K562 (cell line): ENCODE data around the gene E2F1. TPM values are rescaled to one million over a fixed set of nuclear protein-coding genes. Genes with fewer than 3 reads are reported as not detected.

ENCODE experiments used
- ARID3A ChIP-seq: IDR thresholded peaks from 2 replicates; pipeline ENCODE4 v1.6.1; 2012; ENCODE audit warnings: low read depth, low read length, improper control_type of control experiment, borderline replicate concordance
- ATF6 ChIP-seq: sonication (generic); formaldehyde crosslinking; IDR thresholded peaks from 2 replicates; pipeline ENCODE4 v1.4.0; 2020; ENCODE audit warnings: mild to moderate bottlenecking, missing genetic modification reagents
- PHF20 ChIP-seq: fragments of 450-650 bp; IDR thresholded peaks from 2 replicates; pipeline ENCODE4 v1.6.1; 2018; ENCODE audit not compliant: partially characterized antibody
- RBM34 ChIP-seq: fragments of 200-400 bp; formaldehyde crosslinking; IDR thresholded peaks from 2 replicates; pipeline ENCODE4 v1.6.1; 2018; ENCODE audit warnings: low read length, borderline replicate concordance; ENCODE audit not compliant: insufficient read depth
- SMC3 ChIP-seq: conservative IDR thresholded peaks from 2 replicates; pipeline ENCODE4 v1.6.1; 2011; ENCODE audit warnings: low read depth, low read length, improper control_type of control experiment; ENCODE audit not compliant: insufficient read depth
- TCF7 ChIP-seq: sonication (generic); IDR thresholded peaks from 2 replicates; pipeline ENCODE4 v1.6.1; 2016; ENCODE audit warnings: antibody characterized with exemption, borderline replicate concordance
- ZNF766 ChIP-seq: fragments of 200-800 bp; sonication (Bioruptor generic); conservative IDR thresholded peaks from 2 replicates; pipeline ENCODE4 v1.6.1; 2016; ENCODE audit warnings: missing genetic modification characterization, missing compliant biosample characterization
- ZNF77 ChIP-seq: fragments of 250-450 bp; sonication (Bioruptor Pico); IDR thresholded peaks from 2 replicates; pipeline ENCODE4 v1.5.0; 2020
- polyA plus RNA-seq, 8 experiments: library from polyadenylated mRNA; depleted of rRNA in 4 of 8; stranded (reverse) in 5 of 8; unstranded in 3 of 8; fragments of >200 nt; fragmentation: Nextera tagmentation in 2 of 8; fragmentation: Illumina TruSeq in 1 of 8; extraction: Ambion mirVana in 2 of 8; extraction: Trizol in 1 of 8; gene quantifications; 2 replicates each; pipeline versions ENCODE4 v1.2.1 to v1.2.3, GENCODE V29; 2011 to 2014; ENCODE audit warnings: inconsistent platforms in 1 of 8, missing spikeins in 1 of 8
- total RNA-seq, 7 experiments: library from RNA; depleted of rRNA in 6 of 7; stranded (reverse); fragments of >200 nt in 6 of 7; fragmentation: Illumina TruSeq in 2 of 7; extraction: Trizol in 2 of 7; gene quantifications; 2 replicates each; pipeline versions ENCODE4 v1.2.1 to v1.2.3, GENCODE V29; 2011 to 2021; ENCODE audit warnings: low replicate concordance in 1 of 7
- TF ChIP-seq, protein P1 (sequence below): fragments of 450-650 bp; IDR thresholded peaks from 2 replicates; pipeline ENCODE4 v1.6.1; 2014; ENCODE audit warnings: low read depth, mild to moderate bottlenecking, moderate library complexity, borderline replicate concordance
- TF ChIP-seq, protein P2 (sequence below): fragments of 250-450 bp; sonication (Bioruptor Pico); IDR thresholded peaks from 2 replicates; pipeline ENCODE4 v1.4.0; 2020; ENCODE audit warnings: mild to moderate bottlenecking, moderate library complexity
- TF ChIP-seq, protein P3 (sequence below): fragments of 450-650 bp; IDR thresholded peaks from 2 replicates; pipeline ENCODE4 v1.7.0; 2016; ENCODE audit warnings: borderline replicate concordance
- TF ChIP-seq, protein P4 (sequence below): fragments of 450-650 bp; IDR thresholded peaks from 2 replicates; pipeline ENCODE4 v1.7.1; 2018; ENCODE audit warnings: mild to moderate bottlenecking, low read depth; ENCODE audit not compliant: partially characterized antibody

E2F1 gene
- total and polyA plus RNA-seq, 9 of the 15 experiments (the other 6 are each of a cell fraction or from before 2014, with no cell fraction given), result 0.14 to 30.6 (median 13.1) TPM

DNA sequence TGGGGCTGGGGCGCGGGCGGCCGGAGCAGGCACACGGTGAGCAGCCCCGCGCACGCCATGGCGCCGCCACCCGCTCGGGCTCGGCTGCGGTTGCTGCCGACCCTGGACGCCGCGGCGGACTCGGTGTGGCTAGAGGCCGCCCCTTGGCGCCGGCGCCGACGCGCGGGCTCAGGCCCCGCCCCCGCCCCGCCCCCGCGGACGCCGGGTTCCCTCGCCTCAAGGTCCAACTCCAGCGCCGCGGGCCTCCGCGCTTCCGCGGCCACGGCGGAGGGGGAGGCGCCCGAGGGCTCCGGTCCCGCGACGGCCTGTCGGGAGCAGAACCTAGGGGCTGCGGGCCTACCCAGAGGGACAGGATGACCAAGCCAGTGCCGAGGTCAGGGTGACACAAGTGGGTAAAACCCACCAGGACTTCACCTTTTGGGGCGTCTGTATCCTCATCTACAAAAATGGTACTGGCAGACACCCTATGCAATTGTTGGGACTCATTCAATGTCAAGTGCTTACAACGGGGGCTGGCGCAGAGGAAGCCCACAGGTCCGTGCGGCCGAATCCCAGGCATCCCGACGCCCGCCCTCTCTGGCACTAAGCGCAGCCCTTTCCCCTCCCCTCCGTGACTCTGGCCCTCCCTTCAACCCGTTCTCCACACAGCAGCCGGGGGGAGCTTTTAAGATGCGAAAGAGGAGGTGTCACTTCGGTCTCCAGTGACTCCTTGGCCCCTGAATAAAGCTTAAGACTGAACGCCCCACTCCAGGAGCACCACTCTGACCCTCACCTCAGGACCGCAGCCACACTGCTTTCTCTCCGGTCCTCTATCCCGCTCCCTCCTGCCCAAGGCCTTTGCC is 11.7 kb downstream of the E2F1 start, which contains the start of gene NECAB3 (continued):
- TF ChIP-seq, protein P1, sequence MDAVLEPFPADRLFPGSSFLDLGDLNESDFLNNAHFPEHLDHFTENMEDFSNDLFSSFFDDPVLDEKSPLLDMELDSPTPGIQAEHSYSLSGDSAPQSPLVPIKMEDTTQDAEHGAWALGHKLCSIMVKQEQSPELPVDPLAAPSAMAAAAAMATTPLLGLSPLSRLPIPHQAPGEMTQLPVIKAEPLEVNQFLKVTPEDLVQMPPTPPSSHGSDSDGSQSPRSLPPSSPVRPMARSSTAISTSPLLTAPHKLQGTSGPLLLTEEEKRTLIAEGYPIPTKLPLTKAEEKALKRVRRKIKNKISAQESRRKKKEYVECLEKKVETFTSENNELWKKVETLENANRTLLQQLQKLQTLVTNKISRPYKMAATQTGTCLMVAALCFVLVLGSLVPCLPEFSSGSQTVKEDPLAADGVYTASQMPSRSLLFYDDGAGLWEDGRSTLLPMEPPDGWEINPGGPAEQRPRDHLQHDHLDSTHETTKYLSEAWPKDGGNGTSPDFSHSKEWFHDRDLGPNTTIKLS, result no peak
- TF ChIP-seq RBM34 (no peak), PHF20 (no peak), TCF7 (no peak), ARID3A (no peak), ATF6 (CRISPR knock-in tag) (no peak), ZNF77 (no peak), ZNF766 (no peak), SMC3 (no peak)
- TF ChIP-seq, protein P2, sequence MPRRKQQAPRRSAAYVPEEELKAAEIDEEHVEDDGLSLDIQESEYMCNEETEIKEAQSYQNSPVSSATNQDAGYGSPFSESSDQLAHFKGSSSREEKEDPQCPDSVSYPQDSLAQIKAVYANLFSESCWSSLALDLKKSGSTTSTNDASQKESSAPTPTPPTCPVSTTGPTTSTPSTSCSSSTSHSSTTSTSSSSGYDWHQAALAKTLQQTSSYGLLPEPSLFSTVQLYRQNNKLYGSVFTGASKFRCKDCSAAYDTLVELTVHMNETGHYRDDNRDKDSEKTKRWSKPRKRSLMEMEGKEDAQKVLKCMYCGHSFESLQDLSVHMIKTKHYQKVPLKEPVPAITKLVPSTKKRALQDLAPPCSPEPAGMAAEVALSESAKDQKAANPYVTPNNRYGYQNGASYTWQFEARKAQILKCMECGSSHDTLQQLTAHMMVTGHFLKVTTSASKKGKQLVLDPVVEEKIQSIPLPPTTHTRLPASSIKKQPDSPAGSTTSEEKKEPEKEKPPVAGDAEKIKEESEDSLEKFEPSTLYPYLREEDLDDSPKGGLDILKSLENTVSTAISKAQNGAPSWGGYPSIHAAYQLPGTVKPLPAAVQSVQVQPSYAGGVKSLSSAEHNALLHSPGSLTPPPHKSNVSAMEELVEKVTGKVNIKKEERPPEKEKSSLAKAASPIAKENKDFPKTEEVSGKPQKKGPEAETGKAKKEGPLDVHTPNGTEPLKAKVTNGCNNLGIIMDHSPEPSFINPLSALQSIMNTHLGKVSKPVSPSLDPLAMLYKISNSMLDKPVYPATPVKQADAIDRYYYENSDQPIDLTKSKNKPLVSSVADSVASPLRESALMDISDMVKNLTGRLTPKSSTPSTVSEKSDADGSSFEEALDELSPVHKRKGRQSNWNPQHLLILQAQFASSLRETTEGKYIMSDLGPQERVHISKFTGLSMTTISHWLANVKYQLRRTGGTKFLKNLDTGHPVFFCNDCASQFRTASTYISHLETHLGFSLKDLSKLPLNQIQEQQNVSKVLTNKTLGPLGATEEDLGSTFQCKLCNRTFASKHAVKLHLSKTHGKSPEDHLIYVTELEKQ (CRISPR knock-in tag), result no peak
- TF ChIP-seq, protein P3, sequence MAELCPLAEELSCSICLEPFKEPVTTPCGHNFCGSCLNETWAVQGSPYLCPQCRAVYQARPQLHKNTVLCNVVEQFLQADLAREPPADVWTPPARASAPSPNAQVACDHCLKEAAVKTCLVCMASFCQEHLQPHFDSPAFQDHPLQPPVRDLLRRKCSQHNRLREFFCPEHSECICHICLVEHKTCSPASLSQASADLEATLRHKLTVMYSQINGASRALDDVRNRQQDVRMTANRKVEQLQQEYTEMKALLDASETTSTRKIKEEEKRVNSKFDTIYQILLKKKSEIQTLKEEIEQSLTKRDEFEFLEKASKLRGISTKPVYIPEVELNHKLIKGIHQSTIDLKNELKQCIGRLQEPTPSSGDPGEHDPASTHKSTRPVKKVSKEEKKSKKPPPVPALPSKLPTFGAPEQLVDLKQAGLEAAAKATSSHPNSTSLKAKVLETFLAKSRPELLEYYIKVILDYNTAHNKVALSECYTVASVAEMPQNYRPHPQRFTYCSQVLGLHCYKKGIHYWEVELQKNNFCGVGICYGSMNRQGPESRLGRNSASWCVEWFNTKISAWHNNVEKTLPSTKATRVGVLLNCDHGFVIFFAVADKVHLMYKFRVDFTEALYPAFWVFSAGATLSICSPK, result no peak
- TF ChIP-seq, protein P4, sequence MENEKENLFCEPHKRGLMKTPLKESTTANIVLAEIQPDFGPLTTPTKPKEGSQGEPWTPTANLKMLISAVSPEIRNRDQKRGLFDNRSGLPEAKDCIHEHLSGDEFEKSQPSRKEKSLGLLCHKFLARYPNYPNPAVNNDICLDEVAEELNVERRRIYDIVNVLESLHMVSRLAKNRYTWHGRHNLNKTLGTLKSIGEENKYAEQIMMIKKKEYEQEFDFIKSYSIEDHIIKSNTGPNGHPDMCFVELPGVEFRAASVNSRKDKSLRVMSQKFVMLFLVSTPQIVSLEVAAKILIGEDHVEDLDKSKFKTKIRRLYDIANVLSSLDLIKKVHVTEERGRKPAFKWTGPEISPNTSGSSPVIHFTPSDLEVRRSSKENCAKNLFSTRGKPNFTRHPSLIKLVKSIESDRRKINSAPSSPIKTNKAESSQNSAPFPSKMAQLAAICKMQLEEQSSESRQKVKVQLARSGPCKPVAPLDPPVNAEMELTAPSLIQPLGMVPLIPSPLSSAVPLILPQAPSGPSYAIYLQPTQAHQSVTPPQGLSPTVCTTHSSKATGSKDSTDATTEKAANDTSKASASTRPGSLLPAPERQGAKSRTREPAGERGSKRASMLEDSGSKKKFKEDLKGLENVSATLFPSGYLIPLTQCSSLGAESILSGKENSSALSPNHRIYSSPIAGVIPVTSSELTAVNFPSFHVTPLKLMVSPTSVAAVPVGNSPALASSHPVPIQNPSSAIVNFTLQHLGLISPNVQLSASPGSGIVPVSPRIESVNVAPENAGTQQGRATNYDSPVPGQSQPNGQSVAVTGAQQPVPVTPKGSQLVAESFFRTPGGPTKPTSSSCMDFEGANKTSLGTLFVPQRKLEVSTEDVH, result no peak
